GM21576 (cell line): ENCODE data around the gene PLCXD1.
"Not testable (repeated sequence)": the region's sequence is repeated elsewhere in the genome, so short reads cannot be mapped to it uniquely, and the experiment has no call there.

Experiments used
- ATAC-seq: cut with Tn5 transposase; IDR thresholded peaks from one replicate; pipeline ENCODE4 v1.9.1; 2021; ENCODE audit warnings: mild to moderate bottlenecking, moderate library complexity; ENCODE audit not compliant: unreplicated experiment

The PLCXD1 gene

GRCh38 chrX:291411-291901 is 10.3 kb downstream of the PLCXD1 start:
- ATAC-seq = no peak

- no peak for ATAC-seq
These were observed 12.0 kb downstream of the PLCXD1 start for GRCh38 chrX:292900-293897.

GRCh38 chrX:295136-295535 is 14.0 kb downstream of the PLCXD1 start:
- ATAC-seq = no peak

GRCh38 chrX:298993-299392 is 17.8 kb downstream of the PLCXD1 start:
- ATAC-seq = no peak

GRCh38 chrX:300334-300733 is 19.2 kb downstream of the PLCXD1 start:
- no peak for ATAC-seq

GRCh38 chrX:302975-303374 is 21.8 kb downstream of the PLCXD1 start:
- no peak for ATAC-seq

- not testable (repeated sequence) for ATAC-seq
These were observed 24.8 kb downstream of the PLCXD1 start for GRCh38 chrX:305781-306613.

GRCh38 chrX:306614-307251 is 25.6 kb downstream of the PLCXD1 start:
- ATAC-seq = not testable (repeated sequence)

GRCh38 chrX:307261-308111 is 26.3 kb downstream of the PLCXD1 start:
- ATAC-seq = no peak

- ATAC-seq = no peak
These were observed 27.8 kb downstream of the PLCXD1 start for GRCh38 chrX:308821-309520.

- ATAC-seq = no peak
These were observed 29.5 kb downstream of the PLCXD1 start for GRCh38 chrX:310621-311155.

- ATAC-seq = no peak
These were observed 30.3 kb downstream of the PLCXD1 start for GRCh38 chrX:311156-312129.

GRCh38 chrX:312621-313331 is 31.6 kb downstream of the PLCXD1 start:
- no peak for ATAC-seq

GRCh38 chrX:313546-313945 is 32.4 kb downstream of the PLCXD1 start:
- ATAC-seq = no peak

GRCh38 chrX:314049-314448 is 32.9 kb downstream of the PLCXD1 start:
- no peak for ATAC-seq

- no peak for ATAC-seq
These were observed 33.8 kb downstream of the PLCXD1 start for GRCh38 chrX:314781-315595.
